GM21529 (cell line): ENCODE measurements around the gene SP140L.
"Not testable (repeated sequence)": the region's sequence is repeated elsewhere in the genome, so short reads cannot be mapped to it uniquely, and the experiment has no call there.

Source experiments
- ATAC-seq: cut with Tn5 transposase; IDR thresholded peaks from one replicate; pipeline ENCODE4 v1.9.1; 2021; ENCODE audit not compliant: unreplicated experiment

SP140L gene

DNA sequence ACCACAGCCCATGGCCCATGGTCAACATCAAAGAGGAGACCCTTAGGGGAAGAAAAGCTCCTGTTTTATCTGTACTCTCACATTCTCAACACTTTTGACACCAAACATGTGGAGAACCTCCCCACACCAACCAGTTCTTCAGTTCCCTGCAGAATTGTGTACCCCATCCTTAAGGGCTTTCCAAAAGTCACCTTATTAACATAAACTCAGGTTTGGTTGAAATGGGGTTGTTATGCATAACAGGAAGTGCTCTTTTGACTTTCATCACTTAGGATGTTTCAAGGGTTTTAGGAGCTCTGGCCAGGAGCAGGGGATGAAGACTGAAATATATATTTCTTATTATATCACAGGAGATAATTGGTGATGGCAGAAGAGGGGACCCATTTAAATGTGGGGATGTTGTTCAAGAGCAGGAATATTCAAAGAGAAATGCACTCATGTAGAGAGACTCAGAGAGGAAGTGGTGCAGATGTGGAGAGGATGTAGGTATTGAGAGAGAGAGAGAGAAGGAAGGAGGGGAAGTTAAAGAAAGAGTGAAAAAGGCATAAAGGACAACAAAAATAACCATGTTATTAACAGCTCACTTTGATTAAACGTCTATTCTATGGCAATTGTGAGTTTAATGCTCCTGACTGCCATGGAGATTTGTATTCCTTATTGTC, 35.2 kb downstream of the SP140L start:
- ATAC-seq, result no peak

DNA sequence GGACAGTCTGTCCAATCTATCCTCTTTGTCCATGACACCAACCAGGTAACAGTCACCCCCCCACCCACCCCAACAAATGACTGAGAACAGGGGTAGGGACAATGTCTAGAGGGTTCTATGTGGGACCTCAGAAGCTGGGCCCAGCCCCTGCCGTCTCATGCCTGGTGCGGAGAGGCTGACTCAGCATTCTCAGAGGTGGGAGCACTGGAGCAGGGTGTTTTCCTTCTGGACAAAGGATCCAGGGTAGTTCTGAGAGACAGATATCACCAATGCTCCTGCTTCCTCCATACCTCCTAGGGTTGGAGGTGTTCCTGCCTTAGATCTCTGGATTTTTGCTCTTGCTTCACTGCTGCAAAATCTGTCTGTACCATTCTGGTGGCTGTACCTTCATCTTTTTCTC, 55.1 kb downstream of the SP140L start:
- no peak for ATAC-seq

DNA sequence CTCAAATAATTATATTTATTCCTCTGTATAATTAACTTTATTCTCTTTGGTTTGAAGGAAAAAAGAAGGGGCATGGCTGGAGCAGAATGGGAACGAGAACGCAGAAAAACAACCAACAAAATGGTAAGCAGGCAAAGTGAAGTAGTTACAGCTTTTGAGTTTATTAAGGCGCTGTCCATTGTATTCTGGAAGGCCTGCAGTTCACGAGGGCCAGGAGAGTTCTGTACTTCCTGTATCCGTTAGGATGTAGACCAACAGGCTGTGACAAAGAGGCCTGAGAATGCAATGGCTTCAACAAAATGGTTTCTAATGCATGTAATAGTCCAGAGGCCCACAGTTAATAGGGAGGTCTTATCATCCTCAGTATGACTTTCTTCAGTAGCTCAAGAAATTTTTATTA, 56.5 kb downstream of the SP140L start:
- ATAC-seq, result no peak

DNA sequence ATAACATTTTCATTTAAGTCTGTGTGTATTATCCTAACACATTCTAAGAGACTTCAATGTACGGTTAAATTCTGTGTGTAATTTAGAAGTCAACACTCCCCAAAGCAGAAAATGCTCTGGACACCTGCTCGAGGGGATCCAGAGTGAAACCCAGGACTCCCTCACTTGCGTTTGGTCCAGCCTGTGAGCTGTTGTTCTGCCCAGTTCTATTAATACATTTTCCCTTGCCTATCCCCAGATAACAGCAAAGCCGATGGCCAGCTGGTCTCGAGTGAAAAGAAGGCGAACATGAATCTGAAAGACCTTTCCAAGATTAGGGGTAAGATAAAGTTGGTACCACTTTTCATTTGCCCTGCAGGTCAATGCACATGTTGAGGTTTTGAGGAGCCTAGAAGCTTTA, 58.0 kb downstream of the SP140L start:
- no peak for ATAC-seq

DNA sequence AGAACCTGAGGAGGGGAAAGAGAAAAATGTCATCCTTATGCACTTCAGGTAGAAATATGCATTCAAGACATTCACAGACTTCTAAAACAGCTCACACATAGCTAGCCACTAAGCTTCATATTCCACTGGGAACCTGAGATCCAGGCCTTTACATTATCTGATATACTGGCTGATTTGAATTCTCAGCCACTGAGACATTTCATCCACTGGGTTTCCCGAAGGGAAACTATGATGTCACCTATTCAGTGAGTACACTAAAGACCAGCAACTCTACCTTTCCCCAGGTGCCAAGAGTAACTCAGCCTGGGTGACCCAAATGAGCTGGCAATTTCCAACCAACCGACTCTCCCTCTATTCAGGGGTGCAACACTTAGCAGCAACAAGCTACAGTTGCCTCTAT, 67.3 kb downstream of the SP140L start:
- no peak for ATAC-seq

DNA sequence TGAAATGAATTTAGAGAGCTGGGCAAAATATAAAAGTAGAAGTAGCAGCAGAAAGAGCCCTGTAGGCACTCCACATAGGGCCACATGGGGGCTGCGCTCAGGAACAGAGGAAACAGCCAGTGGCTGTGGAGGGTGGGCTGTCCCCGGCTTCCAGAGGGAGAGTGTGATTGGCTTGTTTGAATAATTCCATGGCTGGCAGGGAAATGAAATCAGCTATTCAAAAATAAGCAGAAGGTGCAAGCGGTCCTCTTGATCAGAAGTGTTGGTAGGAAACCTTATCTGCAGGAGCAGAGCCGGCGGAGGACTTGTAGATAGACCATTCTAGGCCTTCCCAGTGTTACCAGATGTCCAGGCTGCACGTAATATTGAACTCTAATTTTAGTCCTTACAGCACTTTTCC, 71.7 kb downstream of the SP140L start:
- not testable (repeated sequence) for ATAC-seq

DNA sequence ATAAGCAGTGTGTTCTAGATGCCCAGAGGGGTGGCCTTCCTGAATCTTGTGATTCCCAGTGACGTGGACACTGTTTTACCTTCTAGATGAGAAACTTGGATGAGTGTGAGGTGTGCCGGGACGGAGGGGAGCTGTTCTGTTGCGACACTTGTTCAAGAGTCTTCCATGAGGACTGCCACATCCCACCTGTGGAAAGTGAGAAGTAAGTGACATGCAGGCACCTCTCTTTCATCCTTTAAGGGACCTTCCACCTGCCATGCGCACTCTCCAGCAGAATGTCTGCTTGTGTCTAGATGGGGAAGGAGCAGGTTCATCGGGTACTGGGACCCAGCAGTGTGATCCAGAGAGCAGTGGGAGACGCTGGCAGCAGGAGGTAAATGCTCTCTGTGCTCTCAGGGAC, 73.0 kb downstream of the SP140L start:
- ATAC-seq, result no peak

DNA sequence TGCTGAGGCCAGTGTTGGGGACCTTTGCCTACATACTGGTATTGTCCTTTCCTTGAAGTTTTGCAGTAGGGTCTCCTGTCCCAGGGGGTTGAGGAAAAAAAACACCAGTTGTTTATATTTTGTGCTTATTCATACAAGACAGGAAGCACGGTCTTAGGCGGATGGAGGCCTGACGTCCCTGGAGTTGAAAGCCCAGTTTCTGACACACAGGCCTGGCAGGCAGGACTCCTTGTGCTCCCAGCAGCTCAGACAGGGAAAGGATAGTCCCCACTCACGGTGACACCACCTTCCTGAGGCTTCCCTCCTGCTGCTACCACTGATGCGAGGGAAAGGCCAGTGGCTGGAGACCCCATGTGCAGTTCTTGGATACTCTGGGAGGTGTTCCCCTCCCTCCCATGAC, 73.5 kb downstream of the SP140L start:
- no peak for ATAC-seq

DNA sequence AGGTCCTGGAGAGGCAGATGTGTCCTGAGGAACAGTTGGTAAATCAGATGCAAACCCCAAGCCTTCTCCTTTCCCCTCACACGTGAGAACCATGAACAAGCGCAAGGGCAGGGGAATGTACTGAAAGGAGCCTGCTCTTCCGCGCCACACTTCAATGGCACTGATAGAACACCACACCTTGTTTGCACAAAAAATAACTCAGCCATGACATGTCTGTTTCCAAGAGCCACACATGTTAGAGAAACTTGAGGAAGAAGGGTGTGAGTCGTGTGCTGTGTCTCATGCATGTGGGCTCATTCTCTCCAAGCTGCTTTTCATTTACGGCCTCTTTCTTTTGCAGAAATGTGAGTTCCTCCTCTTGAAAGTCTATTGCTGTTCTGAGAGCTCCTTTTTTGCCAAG, 74.0 kb downstream of the SP140L start:
- ATAC-seq, result not testable (repeated sequence)

DNA sequence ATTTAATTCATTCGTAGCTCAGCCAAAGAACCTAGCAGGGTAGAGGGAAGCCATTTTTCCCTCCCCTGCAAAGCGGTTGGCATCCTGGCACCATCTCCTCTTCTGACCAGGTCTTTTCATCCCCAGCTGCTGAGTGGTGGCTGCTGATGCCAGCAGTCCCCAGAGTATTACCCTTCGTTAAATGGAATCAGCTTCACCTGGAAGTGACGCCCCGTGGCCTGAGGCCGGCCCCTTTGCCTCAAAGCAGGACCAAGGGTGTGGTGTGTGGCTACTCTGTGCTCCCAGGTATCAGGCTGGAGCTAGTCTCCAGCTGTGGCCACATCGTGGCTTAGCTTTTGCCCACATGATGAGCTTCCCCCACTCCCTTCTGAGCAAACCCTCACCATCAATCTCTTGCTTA, 76.8 kb downstream of the SP140L start:
- ATAC-seq, result no peak

DNA sequence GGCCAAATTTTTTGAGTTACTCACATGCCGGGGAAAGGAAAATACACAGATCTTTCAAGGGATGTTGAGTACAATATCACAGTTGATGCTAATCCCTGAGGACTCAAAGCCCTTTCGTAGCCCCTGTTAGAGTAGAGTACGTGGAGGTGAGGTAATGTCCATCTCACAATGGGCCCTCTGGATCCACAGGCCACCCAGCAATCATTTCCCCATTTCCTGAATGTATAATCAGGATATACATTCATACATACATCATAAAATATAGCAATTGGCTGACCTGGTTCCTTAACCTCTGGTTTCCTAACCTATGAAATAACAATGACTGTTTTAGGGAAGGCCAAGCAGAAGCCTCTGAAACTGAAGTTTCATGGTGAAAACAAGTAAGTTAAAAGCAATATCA, 78.8 kb downstream of the SP140L start:
- no peak for ATAC-seq

DNA sequence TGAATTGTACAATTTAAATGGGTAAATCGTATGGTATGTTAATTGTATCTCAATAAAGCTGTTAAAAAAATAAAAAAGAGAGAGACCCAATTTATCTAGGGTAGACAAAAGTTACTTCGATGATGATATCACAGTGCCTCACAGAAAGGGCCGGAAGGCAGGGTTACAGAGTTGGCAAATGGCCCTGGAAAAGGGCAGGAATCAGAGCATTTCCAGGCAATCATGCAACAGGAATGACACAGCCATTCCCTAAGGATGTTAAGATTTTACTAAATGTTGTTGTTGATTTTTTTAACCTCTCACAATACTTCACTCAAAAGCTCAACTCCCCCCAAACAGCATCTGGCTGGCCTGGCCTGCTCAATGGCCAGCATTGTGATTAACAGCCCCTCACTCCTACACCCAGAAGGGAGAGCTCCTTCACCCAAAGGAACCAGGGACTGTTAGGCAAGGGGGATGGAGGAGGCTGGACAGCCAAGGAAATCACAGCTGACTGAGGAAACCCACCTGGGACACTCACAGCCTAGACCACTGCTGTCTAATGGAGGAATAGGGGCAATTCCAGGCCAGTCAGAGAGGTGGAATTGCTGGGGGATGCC, 81.3 kb downstream of the SP140L start:
- ATAC-seq, result no peak

DNA sequence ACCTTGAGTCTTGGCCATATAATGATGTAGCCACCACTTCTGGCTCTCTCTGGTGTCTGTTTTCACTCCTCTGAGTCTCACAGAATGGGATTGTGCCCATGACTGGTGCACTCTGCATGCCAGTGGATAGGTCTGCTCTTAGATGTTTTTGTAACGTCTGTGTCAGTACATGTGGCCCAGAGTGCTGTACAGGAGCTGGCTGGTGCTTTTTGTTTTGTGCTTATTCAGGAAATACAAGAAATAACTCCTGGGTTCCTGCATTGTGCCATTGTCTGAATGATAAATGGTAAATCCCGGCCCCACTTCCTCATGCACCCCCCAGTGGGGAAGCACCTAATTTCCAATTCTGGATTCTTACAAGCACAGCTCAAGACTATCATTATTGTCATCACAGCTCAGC, 82.3 kb downstream of the SP140L start:
- ATAC-seq, result not testable (repeated sequence)

DNA sequence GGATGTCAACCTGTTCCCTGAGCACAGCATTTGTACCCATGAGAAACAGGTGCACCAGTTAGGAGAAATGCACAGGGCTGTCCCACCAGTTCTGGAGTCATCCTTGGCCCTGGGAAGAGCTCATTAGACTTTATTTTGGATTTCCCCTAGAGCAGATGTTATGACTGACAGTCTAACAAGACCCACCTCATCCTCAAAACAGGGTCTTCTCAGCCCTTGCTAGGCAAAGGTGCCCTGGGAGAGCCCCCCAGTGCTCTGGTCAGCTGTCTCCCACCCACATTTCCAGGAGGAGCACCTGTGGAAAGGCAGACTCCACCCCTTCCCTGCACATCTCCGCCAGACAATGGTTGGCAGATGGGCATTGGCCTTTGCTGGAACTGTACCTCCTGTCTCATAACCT, 83.3 kb downstream of the SP140L start:
- no peak for ATAC-seq

DNA sequence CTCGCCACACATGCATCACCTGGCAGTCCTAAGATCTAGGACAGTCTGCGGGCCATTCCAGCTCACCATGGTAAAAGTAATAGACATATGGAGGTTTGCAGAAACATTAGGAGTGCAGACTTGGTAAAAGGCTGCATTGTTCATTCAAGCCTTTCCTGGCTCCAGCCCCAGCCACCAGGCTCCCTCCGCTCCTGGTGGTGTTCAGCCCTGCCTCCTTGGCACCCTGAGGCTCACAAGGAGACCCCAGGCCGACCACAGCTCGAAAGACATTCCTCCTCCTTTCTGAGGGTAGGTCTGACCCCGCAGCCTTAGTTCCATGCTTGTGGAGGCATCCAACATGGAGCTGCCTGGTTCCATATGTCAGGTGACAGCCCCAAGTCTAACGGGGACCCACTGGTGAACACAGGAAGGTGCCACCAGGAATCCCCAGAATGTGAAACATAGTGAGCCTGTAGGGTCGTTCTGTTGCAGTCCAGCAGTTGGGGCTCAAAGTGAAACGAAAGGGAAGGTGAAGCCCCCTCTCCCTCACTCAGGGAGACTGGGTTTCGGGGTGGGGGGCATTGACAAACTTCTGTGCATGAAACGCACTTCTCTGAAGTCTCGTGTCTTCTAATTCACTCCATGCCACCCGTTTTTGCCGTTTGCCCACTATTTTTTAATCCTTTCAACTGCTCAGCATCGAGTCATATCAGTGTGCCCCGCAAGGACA, 84.0 kb downstream of the SP140L start:
- no peak for ATAC-seq

DNA sequence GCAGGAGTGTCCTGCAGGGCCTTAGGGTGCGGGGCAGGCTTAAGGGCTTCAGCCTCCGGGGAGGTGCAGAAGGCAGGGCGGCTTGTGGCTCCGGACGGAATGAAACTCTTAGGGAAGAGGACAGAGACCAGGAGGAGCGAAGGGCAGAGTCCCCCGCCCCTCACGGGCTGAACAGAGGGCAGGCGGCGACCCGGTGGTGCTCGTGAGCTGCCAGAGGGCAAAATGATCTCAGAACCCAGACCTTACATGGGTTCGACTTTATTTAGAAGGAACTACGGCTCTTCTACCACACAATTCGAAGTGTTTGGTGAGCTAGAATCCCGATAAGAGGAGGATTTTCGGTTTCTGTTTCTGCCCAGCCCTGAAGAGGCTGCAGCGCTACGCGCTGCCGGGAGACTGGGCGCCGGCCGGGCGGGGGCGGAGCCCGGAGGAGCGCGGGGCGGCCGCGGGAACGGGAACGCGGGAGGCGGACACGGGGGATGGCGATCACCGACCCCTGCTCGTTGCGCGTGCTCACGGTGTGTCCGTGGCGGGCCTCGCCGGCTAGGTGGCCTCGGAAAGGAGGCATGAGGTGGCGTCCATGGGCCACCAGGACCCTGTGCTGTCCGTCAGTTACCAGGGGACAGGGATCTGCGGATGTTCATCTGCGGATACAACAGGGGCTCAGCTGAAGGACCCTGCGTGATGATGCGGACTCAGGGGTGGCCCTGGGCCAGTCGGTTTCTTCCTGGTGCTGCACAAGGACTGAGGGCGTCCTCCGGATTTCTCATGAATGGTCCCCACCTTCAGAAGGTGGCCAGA, 84.8 kb downstream of the SP140L start:
- ATAC-seq, result peak; percentile 65

DNA sequence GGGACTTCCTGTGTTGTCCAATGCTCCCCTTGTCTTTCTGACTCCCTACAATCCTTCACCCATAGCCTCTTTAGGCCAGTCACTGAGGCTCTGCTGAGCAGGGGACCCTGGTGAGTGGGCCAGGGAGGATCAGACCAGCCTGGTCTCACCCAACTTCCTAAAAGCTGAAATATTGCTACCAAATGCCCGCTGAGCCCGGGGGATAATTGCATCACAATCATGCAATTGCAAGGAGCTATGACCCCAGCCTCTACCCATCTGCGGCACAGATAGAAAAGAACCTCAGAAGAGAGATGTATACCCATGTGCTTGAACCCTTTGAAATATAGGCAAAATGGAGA, 85.3 kb downstream of the SP140L start:
- ATAC-seq, result peak; percentile 5

DNA sequence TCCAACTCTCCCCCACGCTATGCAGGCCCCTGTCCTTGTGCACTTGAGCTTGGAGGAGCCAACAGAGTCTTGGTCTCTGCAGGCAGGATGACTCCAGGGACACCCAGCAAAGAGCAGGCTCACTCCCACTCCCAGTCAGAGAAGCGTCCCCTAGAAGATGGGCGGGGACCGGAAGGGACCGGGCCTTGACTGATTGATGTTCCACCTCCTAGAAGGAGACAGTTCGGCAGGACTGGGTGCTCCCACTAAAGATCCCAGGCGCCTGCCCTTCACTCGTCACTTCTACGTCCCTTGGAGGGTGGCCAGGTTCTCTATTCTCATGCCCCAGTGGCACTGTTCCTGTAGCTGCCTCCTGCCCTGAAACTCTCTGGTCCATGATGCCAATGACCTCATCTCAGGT, 85.9 kb downstream of the SP140L start:
- no peak for ATAC-seq

DNA sequence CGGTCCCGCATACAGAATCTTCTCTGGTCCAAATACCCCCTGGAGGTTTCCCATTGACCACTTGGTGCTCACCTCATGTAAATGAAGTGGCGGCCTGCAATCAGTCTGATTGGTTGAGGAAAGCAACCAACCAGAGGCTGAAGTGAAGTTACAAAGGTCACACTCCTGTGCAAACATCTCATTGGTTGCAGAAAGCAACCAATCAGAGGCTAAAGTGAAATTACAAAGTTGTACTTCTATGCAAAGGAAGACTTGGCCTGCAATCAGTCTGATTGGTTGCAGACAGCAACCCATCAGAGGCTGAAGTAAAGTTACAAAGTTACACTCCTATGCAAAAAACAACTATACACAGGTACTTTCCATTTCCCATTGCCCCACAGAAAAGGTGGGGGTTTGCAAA, 86.5 kb downstream of the SP140L start:
- ATAC-seq, result no peak

DNA sequence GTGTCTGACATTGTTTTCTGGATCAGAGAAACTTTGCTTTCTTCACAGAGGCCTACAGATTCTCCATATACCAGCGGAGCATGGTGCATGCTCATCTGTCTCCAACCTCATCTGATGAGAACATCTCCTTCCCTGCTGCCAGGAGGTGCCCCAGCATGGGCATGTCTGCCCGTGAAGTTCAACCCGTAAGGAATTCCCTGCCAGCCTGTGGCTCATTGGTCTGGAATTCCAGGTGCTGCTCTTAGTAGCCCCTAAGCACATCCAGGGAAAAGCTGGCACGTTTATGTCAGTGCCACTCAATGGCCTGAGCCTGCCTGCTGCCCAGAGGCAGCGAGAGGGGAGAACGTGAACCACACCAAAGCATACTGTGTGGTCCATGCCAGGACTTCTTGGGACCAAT, 87.3 kb downstream of the SP140L start:
- ATAC-seq, result no peak

DNA sequence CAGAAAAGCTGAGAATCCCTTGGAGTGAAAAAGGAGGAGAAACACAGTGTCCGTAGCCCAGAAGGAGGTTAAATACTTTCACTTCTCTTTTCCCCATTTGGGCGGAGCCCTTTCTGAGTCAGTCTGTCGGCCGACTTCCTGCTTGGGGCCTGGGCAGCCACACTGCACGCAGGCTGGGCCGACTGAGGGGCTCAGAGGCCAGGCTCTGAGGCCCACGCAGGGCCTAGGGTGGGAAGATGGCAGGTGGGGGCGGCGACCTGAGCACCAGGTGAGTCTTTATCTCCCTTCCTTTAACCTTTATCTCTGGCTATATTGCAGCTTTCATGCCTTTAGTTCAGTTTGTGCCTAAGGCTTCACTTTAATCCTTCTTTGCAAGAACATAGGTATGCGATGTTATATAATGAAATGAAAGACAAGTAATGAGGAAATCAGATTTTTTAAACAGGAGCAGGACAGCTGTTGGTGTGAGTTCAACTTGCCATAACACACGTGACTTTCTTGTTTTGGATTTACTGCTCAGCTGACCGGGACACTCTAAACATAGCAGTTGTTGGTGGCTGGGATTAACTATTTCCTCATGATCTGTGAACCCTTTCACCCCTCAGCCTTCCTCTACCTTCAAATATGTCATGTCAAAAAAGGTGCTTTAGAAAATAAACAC, 89.2 kb downstream of the SP140L start, which contains the start of gene SP100:
Gene SP100, plus strand, starts transcription at position 141 of the 661 bp plus-strand sequence. Its CDS starts 96 bp downstream, at position 237.
- ATAC-seq, result peak; percentile 69
